Measurements from ENCODE around the gene CCDC88B. TPM values are rescaled to one million over a fixed set of nuclear protein-coding genes. Genes with fewer than 3 reads are reported as not detected.
A peak's percentile ranks its signal among the peaks of the same experiment; 100 is the strongest.

Gene CCDC88B
- 3.6 TPM for total RNA-seq (ENCODE audit: insufficient read depth, low replicate concordance)

GRCh38 chr11:64339754-64340408, at the start of gene CCDC88B:
TSS of gene CCDC88B (plus strand) at chr11:64340204. CDS start at chr11:64340267, 63 bp downstream.
- DNase-seq (ENCODE audit: low spot score) = no peak

GRCh38 chr11:64290352-64291261, 49.4 kb upstream of the CCDC88B start:
- no peak for DNase-seq (ENCODE audit: low spot score)

- no peak for DNase-seq (ENCODE audit: low spot score)
Observed at GRCh38 chr11:64291262-64291751, 48.7 kb upstream of the CCDC88B start, which contains the start of gene KCNK4. TSS of gene KCNK4 (plus strand) at chr11:64291302. CDS start at chr11:64293019, 1,717 bp downstream.

- DNase-seq (ENCODE audit: low spot score) = no peak
Observed at GRCh38 chr11:64291752-64292459, 48.1 kb upstream of the CCDC88B start.

- no peak for DNase-seq (ENCODE audit: low spot score)
Observed at GRCh38 chr11:64292460-64293254, 47.3 kb upstream of the CCDC88B start.

- DNase-seq (ENCODE audit: low spot score) = no peak
Observed at GRCh38 chr11:64294774-64295173, 45.2 kb upstream of the CCDC88B start.

- DNase-seq (ENCODE audit: low spot score) = no peak
Observed at GRCh38 chr11:64295760-64296159, 44.2 kb upstream of the CCDC88B start.

GRCh38 chr11:64296236-64296635, 43.8 kb upstream of the CCDC88B start:
- DNase-seq (ENCODE audit: low spot score) = no peak

GRCh38 chr11:64296830-64297698, 42.9 kb upstream of the CCDC88B start:
- DNase-seq (ENCODE audit: low spot score) = no peak

GRCh38 chr11:64297699-64298358, 42.2 kb upstream of the CCDC88B start:
- DNase-seq (ENCODE audit: low spot score) = no peak

GRCh38 chr11:64298966-64299846, 40.8 kb upstream of the CCDC88B start:
- peak; percentile 49 for DNase-seq (ENCODE audit: low spot score)

GRCh38 chr11:64299847-64300648, 40.0 kb upstream of the CCDC88B start, which contains the start of gene CATSPERZ:
TSS of gene CATSPERZ (plus strand) at chr11:64300358. CDS start at chr11:64300411, 53 bp downstream.
- no peak for DNase-seq (ENCODE audit: low spot score)

GRCh38 chr11:64303109-64304031, 36.6 kb upstream of the CCDC88B start:
- DNase-seq (ENCODE audit: low spot score) = no peak

GRCh38 chr11:64304032-64304315, 36.0 kb upstream of the CCDC88B start:
- DNase-seq (ENCODE audit: low spot score) = no peak

GRCh38 chr11:64304316-64305072, 35.5 kb upstream of the CCDC88B start:
- peak; percentile 91 for DNase-seq (ENCODE audit: low spot score)

All from umbilical cord (tissue), 2 donors.